Measurements from ENCODE around the gene HSD17B11. TPM values are rescaled to one million over a fixed set of nuclear protein-coding genes. Genes with fewer than 3 reads are reported as not detected.

Gene HSD17B11
- total RNA-seq, 1 experiment from 2014 or later, result 8.8 TPM

GRCh38 chr4:87310691-87311335, 80.2 kb downstream of the HSD17B11 start:
- H3K4me2 ChIP-seq (ENCODE audit: insufficient read depth, insufficient read length, low read length), result no peak overlapping the region
- Mint-ChIP-seq H3K4me3 (no peak overlapping the region), H3K9me3 (no peaks in the 10 kb centered on the region), H3K27me3 (ENCODE audit: low read depth) (no peaks in the 10 kb centered on the region), H3K4me1 (no peaks in the 10 kb centered on the region), H3K36me3 (ENCODE audit: insufficient read depth in 1 of 3, low read depth in 3 of 3) (no peaks in the 10 kb centered on the region), H3K27ac (no peak overlapping the region; a peak in 1 of 7 replicates)
- H2BK12ac ChIP-seq (ENCODE audit: insufficient read length, low read depth, low read length), result no peak overlapping the region
- H2BK15ac ChIP-seq (ENCODE audit: low read depth, low read length), result no peak overlapping the region
- no peaks in the 10 kb centered on the region for H3K9me3 ChIP-seq (ENCODE audit: control insufficient read depth, low read depth, low read length)
- no peaks in the 10 kb centered on the region for H4K20me1 ChIP-seq (ENCODE audit: control insufficient read depth, insufficient read depth, insufficient read length)
- H2BK20ac ChIP-seq (ENCODE audit: low read depth, low read length, poor library complexity, severe bottlenecking), result no peak overlapping the region
- no peak for TF ChIP-seq CTCF (conservative IDR thresholded peaks at IDR 0.05)
- H3T11ph ChIP-seq (ENCODE audit: low read length), result no peak overlapping the region
- H3K9ac ChIP-seq (ENCODE audit: extremely low read depth, insufficient read length, low read length), result no peak overlapping the region
- H4K8ac ChIP-seq (replicated peaks; ENCODE audit: insufficient read length, low read depth, low read length), result no peak overlapping the region
- H3K27ac ChIP-seq (ENCODE audit: insufficient read length, low read depth, low read length), result no peak overlapping the region
- no peaks in the 10 kb centered on the region for H3K27me3 ChIP-seq (ENCODE audit: insufficient read depth, low read length)
- H3K79me2 ChIP-seq (ENCODE audit: insufficient read depth, low read length), result no peaks in the 10 kb centered on the region
- H3K79me1 ChIP-seq (ENCODE audit: insufficient read depth, low read depth, low read length, poor library complexity, severe bottlenecking), result no peaks in the 10 kb centered on the region
- no peak overlapping the region for H2AK5ac ChIP-seq (ENCODE audit: insufficient read length, low read length)
- H2BK120ac ChIP-seq (ENCODE audit: low read depth, low read length, poor library complexity, severe bottlenecking), result no peak overlapping the region
- no peaks in the 10 kb centered on the region for H3K23me2 ChIP-seq (ENCODE audit: insufficient read length, low read depth, low read length, poor library complexity, severe bottlenecking)
- no peak overlapping the region for H3K56ac ChIP-seq (ENCODE audit: insufficient read length, low read depth, low read length)
- no peak for DNase-seq
- WGBS (ENCODE audit: extremely low coverage, insufficient read length, low lambda C conversion rate), result no CpG with 5 or more reads among the region's 4 CpGs
- H3K14ac ChIP-seq (ENCODE audit: insufficient read depth, low read length), result no peak overlapping the region
- no peak overlapping the region for H2AFZ ChIP-seq (ENCODE audit: low read length)
- no peak overlapping the region for H3K23ac ChIP-seq (ENCODE audit: insufficient read length, low read depth, low read length)
- no peak overlapping the region for H3K4ac ChIP-seq (ENCODE audit: low read depth, low read length)
- no peak overlapping the region for H4K91ac ChIP-seq (ENCODE audit: insufficient read length, low read depth, low read length)
- no peak overlapping the region for H2BK5ac ChIP-seq (ENCODE audit: insufficient read length, low read length)
- H3K4me1 ChIP-seq (ENCODE audit: insufficient read depth, low read length), result no peaks in the 10 kb centered on the region
- H4K5ac ChIP-seq (ENCODE audit: insufficient read length, low read depth, low read length), result no peak overlapping the region
- no peak overlapping the region for H3K18ac ChIP-seq (ENCODE audit: insufficient read length, low read depth, low read length)

Data from H9 (cell line).